H1 (cell line): ENCODE data around the gene BCAS3. TPM values are rescaled to one million over a fixed set of nuclear protein-coding genes. Genes with fewer than 3 reads are reported as not detected.

ENCODE experiments used
- CTCF ChIA-PET: fragments of 300-600 bp; sonication (Branson Sonifier 250); formaldehyde crosslinking; loops from one replicate; lab custom pipeline; 2021; ENCODE audit not compliant: partially characterized antibody; lab: Charles Lee
- POLR2A ChIA-PET: fragments of 300-600 bp; sonication (Branson Sonifier 250); formaldehyde crosslinking; loops from one replicate; lab custom pipeline; 2021; ENCODE audit warnings: inconsistent platforms; ENCODE audit not compliant: partially characterized antibody; lab: Charles Lee
- DNase-seq, 2 experiments: peaks; one replicate each; pipeline versions ENCODE4 v3.0.0 to v3.0.0-alpha.2; 2010 to 2022; ENCODE audit warnings: low spot score in 2 of 2, low read depth in 1 of 2, mixed read lengths in 1 of 2
- FAIRE-seq: peaks from 2 replicates; lab custom pipeline; 2011; peaks lifted over from hg19 to GRCh38; lab: Jason Lieb, UNC
- H2AFZ ChIP-seq: 2 replicates; pipeline ENCODE4 v1.8.1; 2012; ENCODE audit warnings: low read length, inconsistent platforms
- H2AK5ac ChIP-seq: 2 replicates; pipeline ENCODE4 v1.6.1; 2013; ENCODE audit warnings: low read depth, low read length
- H2BK120ac ChIP-seq: replicated peaks from 2 replicates; pipeline ENCODE3; 2013; ENCODE audit warnings: low read depth, low read length, inconsistent platforms
- H2BK12ac ChIP-seq: 2 replicates; pipeline ENCODE4 v1.6.1; 2013; ENCODE audit warnings: low read depth, low read length
- H2BK15ac ChIP-seq: 2 replicates; pipeline ENCODE4 v1.6.1; 2013; ENCODE audit warnings: low read length
- H2BK20ac ChIP-seq: 2 replicates; pipeline ENCODE4 v1.6.1; 2013; ENCODE audit warnings: low read length
- H2BK5ac ChIP-seq: 2 replicates; pipeline ENCODE4 v1.6.1; 2013; ENCODE audit warnings: low read depth, low read length
- H3K14ac ChIP-seq: 2 replicates; pipeline ENCODE4 v1.6.1; 2013; ENCODE audit warnings: inconsistent platforms; ENCODE audit not compliant: insufficient read length
- H3K18ac ChIP-seq: 2 replicates; pipeline ENCODE4 v1.6.1; 2013; ENCODE audit warnings: low read length; ENCODE audit errors: extremely low read depth
- H3K23ac ChIP-seq: 2 replicates; pipeline ENCODE4 v1.6.1; 2013; ENCODE audit warnings: inconsistent platforms; ENCODE audit not compliant: insufficient read length
- H3K23me2 ChIP-seq: 2 replicates; pipeline ENCODE4 v1.6.1; 2013; ENCODE audit warnings: low read depth, low read length
- H3K27ac ChIP-seq: 2 replicates; pipeline ENCODE4 v1.6.1; 2011; ENCODE audit warnings: low read depth, low read length, inconsistent platforms
- H3K27me3 ChIP-seq, 4 experiments: replicated peaks in 1 of 4; 1 replicate in 1 of 4; 2 replicates in 3 of 4; pipeline versions ENCODE4 v1.6.1 to v1.8.1; 2011 to 2013; ENCODE audit warnings: low read length in 3 of 4, mild to moderate bottlenecking in 3 of 4, inconsistent platforms in 2 of 4, mixed read lengths in 2 of 4, moderate library complexity in 1 of 4; ENCODE audit not compliant: control insufficient read depth in 3 of 4, insufficient read depth in 3 of 4; ENCODE audit errors: extremely low read depth in 1 of 4
- H3K36me3 ChIP-seq, 4 experiments: 2 replicates each; pipeline versions ENCODE4 v1.6.1 to v1.8.1; 2011 to 2013; ENCODE audit warnings: mild to moderate bottlenecking in 4 of 4, low read length in 3 of 4, moderate library complexity in 2 of 4, control low read depth in 1 of 4, inconsistent platforms in 1 of 4; ENCODE audit not compliant: insufficient read depth in 4 of 4, control insufficient read depth in 2 of 4
- H3K4ac ChIP-seq: replicated peaks from 2 replicates; pipeline ENCODE3; 2013; ENCODE audit warnings: low read length, low read depth, mixed read lengths, inconsistent platforms; ENCODE audit not compliant: insufficient read length
- H3K4me1 ChIP-seq, 4 experiments: replicated peaks in 1 of 4; 1 replicate in 1 of 4; 2 replicates in 3 of 4; pipeline versions ENCODE4 v1.6.1 to v1.8.1; 2011 to 2013; ENCODE audit warnings: low read length in 3 of 4, inconsistent platforms in 2 of 4, mixed read lengths in 1 of 4; ENCODE audit not compliant: insufficient read depth in 4 of 4, control insufficient read depth in 3 of 4
- H3K4me2 ChIP-seq, 2 experiments: 2 replicates each; pipeline versions ENCODE4 v1.6.1 to v1.8.1; 2011 to 2013; ENCODE audit warnings: low read depth in 2 of 2, low read length in 2 of 2, control low read depth in 1 of 2, inconsistent platforms in 1 of 2, mild to moderate bottlenecking in 1 of 2; ENCODE audit not compliant: insufficient read depth in 1 of 2
- H3K4me3 ChIP-seq, 4 experiments: fragments of 200-600, 300-600 bp in 1 of 4; sonication (generic), shearing (Covaris generic), sonication (Bioruptor Twin) in 1 of 4; 2 replicates each; pipeline versions ENCODE4 v1.5.1 to v1.8.1; 2011 to 2016; ENCODE audit warnings: low read length in 4 of 4, low read depth in 3 of 4, control low read depth in 2 of 4, inconsistent platforms in 2 of 4, mild to moderate bottlenecking in 2 of 4, mixed read lengths in 1 of 4, moderate library complexity in 1 of 4; ENCODE audit not compliant: insufficient read depth in 2 of 4; ENCODE audit errors: extremely low read depth in 1 of 4
- H3K56ac ChIP-seq: replicated peaks from 2 replicates; pipeline ENCODE3; 2013; ENCODE audit warnings: low read depth, mild to moderate bottlenecking, mixed read lengths, low read length, inconsistent platforms; ENCODE audit not compliant: insufficient read length
- H3K79me1 ChIP-seq: 2 replicates; pipeline ENCODE4 v1.6.1; 2013; ENCODE audit warnings: low read depth, low read length, control low read depth
- H3K79me2 ChIP-seq, 2 experiments: 2 replicates each; pipeline versions ENCODE4 v1.6.1 to v1.8.1; 2012 to 2013; ENCODE audit warnings: low read length in 2 of 2, mild to moderate bottlenecking in 2 of 2, inconsistent platforms in 1 of 2; ENCODE audit not compliant: insufficient read depth in 2 of 2, control insufficient read depth in 1 of 2
- H3K9ac ChIP-seq, 4 experiments: replicated peaks in 1 of 4; 1 replicate in 1 of 4; 2 replicates in 3 of 4; pipeline versions ENCODE4 v1.6.1 to v1.8.1; 2011 to 2013; ENCODE audit warnings: low read depth in 3 of 4, low read length in 3 of 4, control low read depth in 2 of 4, mild to moderate bottlenecking in 2 of 4, moderate library complexity in 2 of 4, inconsistent platforms in 1 of 4; ENCODE audit errors: extremely low read depth in 1 of 4
- H3K9me3 ChIP-seq, 2 experiments: 2 replicates each; pipeline versions ENCODE4 v1.6.1 to v1.8.1; 2012 to 2013; ENCODE audit warnings: mild to moderate bottlenecking in 2 of 2, moderate library complexity in 2 of 2, control low read depth in 1 of 2, inconsistent platforms in 1 of 2, low read depth in 1 of 2, low read length in 1 of 2, mixed read lengths in 1 of 2; ENCODE audit not compliant: insufficient read depth in 2 of 2
- H4K20me1 ChIP-seq, 2 experiments: replicated peaks in 1 of 2; 2 replicates each; pipeline versions ENCODE3 to v1.8.1; 2011 to 2013; ENCODE audit warnings: inconsistent platforms in 2 of 2, low read length in 2 of 2, mild to moderate bottlenecking in 1 of 2; ENCODE audit not compliant: insufficient read depth in 2 of 2, control insufficient read depth in 1 of 2
- H4K5ac ChIP-seq: 2 replicates; pipeline ENCODE4 v1.6.1; 2013; ENCODE audit warnings: low read length, low read depth, mixed read lengths, inconsistent platforms; ENCODE audit not compliant: insufficient read length
- H4K8ac ChIP-seq: 2 replicates; pipeline ENCODE4 v1.8.0; 2013; ENCODE audit warnings: mild to moderate bottlenecking, moderate library complexity, low read length, inconsistent platforms; ENCODE audit not compliant: insufficient read depth; ENCODE audit errors: extremely low read depth
- H4K91ac ChIP-seq: replicated peaks from 2 replicates; pipeline ENCODE3; 2013; ENCODE audit warnings: low read length, mixed read lengths, inconsistent platforms; ENCODE audit not compliant: insufficient read length
- JUND ChIP-seq: IDR thresholded peaks from 2 replicates; pipeline ENCODE4 v1.6.1; 2011; ENCODE audit warnings: mild to moderate bottlenecking, improper control_type of control experiment, low read length
- TEAD4 ChIP-seq: IDR thresholded peaks from 2 replicates; pipeline ENCODE4 v1.6.1; 2012; ENCODE audit warnings: low read depth, low read length, inconsistent platforms, mixed read lengths
- polyA plus RNA-seq, 7 experiments: library from polyadenylated mRNA; depleted of rRNA in 3 of 7; stranded (reverse) in 5 of 7; unstranded in 2 of 7; fragments of >200 nt in 5 of 7; fragments of 200-250 nt in 2 of 7; gene quantifications; 1 replicate in 5 of 7; 2 replicates in 1 of 7; 4 replicates in 1 of 7; pipeline versions ENCODE4 v1.2.1 to v1.2.3, GENCODE V29; 2011 to 2013; ENCODE audit warnings: missing spikeins in 2 of 7, mixed read lengths in 2 of 7
- total RNA-seq: library from RNA; stranded (reverse); fragmentation: NEBNext Ultra II Directional; extraction: Animal tissue kit (Norgen Biotek cat#: 25700); gene quantifications from 2 replicates; pipeline ENCODE4 v1.2.1, GENCODE V29; 2021

Gene BCAS3
- total and polyA plus RNA-seq, 2 of the 8 experiments (the other 6 are each of a cell fraction or from before 2014, with no cell fraction given), result 9.9 to 13.3 TPM

GRCh38 chr17:61227866-61228265, 550.2 kb downstream of the BCAS3 start:
- H3K9ac ChIP-seq, result no peak overlapping the region
- CTCF ChIA-PET, result interaction anchor here (0.8 kb wide), 1 partner anchor 58 kb away, joined by 3 read pairs; no protein-coding TSS in a partner anchor

More at GRCh38 chr17:61227866-61228265, 550.2 kb downstream of the BCAS3 start:
- no peaks in the 10 kb centered on the region for H3K79me2 ChIP-seq
- H2BK20ac ChIP-seq, result no peak overlapping the region
- DNase-seq (no peak), FAIRE-seq (no peak)
- H3K79me1 ChIP-seq, result no peaks in the 10 kb centered on the region
- no peaks in the 10 kb centered on the region for H3K23me2 ChIP-seq
- H3K36me3 ChIP-seq, result no peaks in the 10 kb centered on the region
- H3K27ac ChIP-seq, result no peak overlapping the region
- H2AK5ac ChIP-seq, result no peak overlapping the region
- no peak overlapping the region for H4K91ac ChIP-seq
- H4K5ac ChIP-seq, result no peak overlapping the region
- H2BK120ac ChIP-seq, result no peak overlapping the region
- H3K4me1 ChIP-seq, result no peaks in the 10 kb centered on the region
- H2BK5ac ChIP-seq, result no peak overlapping the region
- no peak overlapping the region for H3K4me2 ChIP-seq
- POLR2A ChIA-PET, result no interaction called here
- no peak overlapping the region for H2AFZ ChIP-seq
- no peak overlapping the region for H4K8ac ChIP-seq
- no peaks in the 10 kb centered on the region for H3K27me3 ChIP-seq
- no peak overlapping the region for H3K23ac ChIP-seq
- no peaks in the 10 kb centered on the region for H3K9me3 ChIP-seq
- TF ChIP-seq JUND (no peak), TEAD4 (0 out of 2 replicates have a peak, but pooled peaks have one; percentile 53)
- no peak overlapping the region for H3K56ac ChIP-seq
- H2BK15ac ChIP-seq, result no peak overlapping the region
- H2BK12ac ChIP-seq, result no peak overlapping the region
- no peak overlapping the region for H3K4ac ChIP-seq
- H3K14ac ChIP-seq, result no peak overlapping the region
- no peak overlapping the region for H3K4me3 ChIP-seq
- H3K18ac ChIP-seq, result no peak overlapping the region
- no peaks in the 10 kb centered on the region for H4K20me1 ChIP-seq
